Mesothelial cell of epicardium (in vitro differentiated cells): Measurements from ENCODE around the gene GADD45B. TPM values are rescaled to one million over a fixed set of nuclear protein-coding genes. Genes with fewer than 3 reads are reported as not detected.

Experiments used
- DNase-seq, 2 experiments: peaks; one replicate each; pipeline ENCODE4 v3.0.0; 2021; ENCODE audit warnings: low spot score in 2 of 2; ENCODE audit not compliant: unreplicated experiment in 2 of 2
- H3K27ac Mint-ChIP-seq: 2 replicates; pipeline ENCODE4 v1.8.0; 2021; ENCODE audit warnings: mixed read lengths
- H3K27me3 Mint-ChIP-seq: 2 replicates; pipeline ENCODE4 v1.8.0; 2021; ENCODE audit warnings: low read depth, mixed read lengths
- H3K36me3 Mint-ChIP-seq: 2 replicates; pipeline ENCODE4 v1.8.0; 2021; ENCODE audit warnings: mixed read lengths
- H3K4me1 Mint-ChIP-seq: 2 replicates; pipeline ENCODE4 v1.8.0; 2021; ENCODE audit warnings: mixed read lengths
- H3K4me3 Mint-ChIP-seq: 2 replicates; pipeline ENCODE4 v1.8.0; 2021; ENCODE audit warnings: mild to moderate bottlenecking, moderate library complexity, mixed read lengths
- H3K9me3 Mint-ChIP-seq: 2 replicates; pipeline ENCODE4 v1.8.0; 2021; ENCODE audit warnings: mixed read lengths
- CTCF ChIP-seq: fragments of 200-600 bp; sonication (generic); IDR thresholded peaks from one replicate; pipeline ENCODE4 v1.5.0; 2021; ENCODE audit warnings: antibody characterized with exemption; ENCODE audit not compliant: unreplicated experiment
- total RNA-seq: library from RNA; stranded (reverse); gene quantifications from 3 replicates; pipeline ENCODE4 v1.2.1, GENCODE V29; 2021

The GADD45B gene
- total RNA-seq, 1 donor from 2014 or later, result 80.0 TPM

GRCh38 chr19:2477141-2477710 is 1.3 kb downstream of the GADD45B start:
- DNase-seq, result no peak
- H3K27me3 Mint-ChIP-seq, result no peaks in the 10 kb centered on the region
- H3K4me3 Mint-ChIP-seq, result peak overlapping the region; percentile 95
- H3K36me3 Mint-ChIP-seq, result no peaks in the 10 kb centered on the region
- H3K27ac Mint-ChIP-seq, result peak overlapping the region; percentile 99
- H3K9me3 Mint-ChIP-seq, result no peaks in the 10 kb centered on the region
- H3K4me1 Mint-ChIP-seq, result peaks cover 20% of the 10 kb centered on the region
- TF ChIP-seq CTCF, result no peak

DNA sequence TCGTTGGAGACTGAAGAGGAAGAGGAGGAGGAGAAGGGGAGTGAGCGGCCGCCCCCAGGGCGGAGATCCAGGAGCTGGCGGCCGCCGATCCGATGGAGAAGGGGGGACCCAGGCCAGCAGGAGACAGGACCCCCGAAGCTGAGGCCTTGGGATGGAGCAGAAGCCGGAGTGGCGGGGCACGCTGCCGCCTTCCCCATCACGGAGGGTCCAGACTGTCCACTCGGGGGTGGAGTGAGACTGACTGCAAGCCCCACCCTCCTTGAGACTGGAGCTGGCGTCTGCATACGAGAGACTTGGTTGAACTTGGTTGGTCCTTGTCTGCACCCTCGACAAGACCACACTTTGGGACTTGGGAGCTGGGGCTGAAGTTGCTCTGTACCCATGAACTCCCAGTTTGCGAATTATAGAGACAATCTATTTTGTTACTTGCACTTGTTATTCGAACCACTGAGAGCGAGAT is 1.8 kb downstream of the GADD45B start:
- Mint-ChIP-seq H3K27me3 (no peaks in the 10 kb centered on the region), H3K4me1 (peaks cover 20% of the 10 kb centered on the region), H3K36me3 (no peaks in the 10 kb centered on the region), H3K27ac (peak overlapping the region; percentile 99), H3K9me3 (no peaks in the 10 kb centered on the region), H3K4me3 (peak overlapping the region; percentile 95)
- TF ChIP-seq CTCF, result no peak
- no peak for DNase-seq

GRCh38 chr19:2478278-2478755 is 2.4 kb downstream of the GADD45B start:
- Mint-ChIP-seq H3K9me3 (peaks cover 4% of the 10 kb centered on the region), H3K36me3 (no peaks in the 10 kb centered on the region), H3K4me1 (peaks cover 20% of the 10 kb centered on the region), H3K4me3 (peak overlapping the region; percentile 95), H3K27me3 (no peaks in the 10 kb centered on the region), H3K27ac (peak overlapping the region; percentile 98)
- peak in 1 of 2 experiments; percentile 64 for DNase-seq
- no peak for TF ChIP-seq CTCF

DNA sequence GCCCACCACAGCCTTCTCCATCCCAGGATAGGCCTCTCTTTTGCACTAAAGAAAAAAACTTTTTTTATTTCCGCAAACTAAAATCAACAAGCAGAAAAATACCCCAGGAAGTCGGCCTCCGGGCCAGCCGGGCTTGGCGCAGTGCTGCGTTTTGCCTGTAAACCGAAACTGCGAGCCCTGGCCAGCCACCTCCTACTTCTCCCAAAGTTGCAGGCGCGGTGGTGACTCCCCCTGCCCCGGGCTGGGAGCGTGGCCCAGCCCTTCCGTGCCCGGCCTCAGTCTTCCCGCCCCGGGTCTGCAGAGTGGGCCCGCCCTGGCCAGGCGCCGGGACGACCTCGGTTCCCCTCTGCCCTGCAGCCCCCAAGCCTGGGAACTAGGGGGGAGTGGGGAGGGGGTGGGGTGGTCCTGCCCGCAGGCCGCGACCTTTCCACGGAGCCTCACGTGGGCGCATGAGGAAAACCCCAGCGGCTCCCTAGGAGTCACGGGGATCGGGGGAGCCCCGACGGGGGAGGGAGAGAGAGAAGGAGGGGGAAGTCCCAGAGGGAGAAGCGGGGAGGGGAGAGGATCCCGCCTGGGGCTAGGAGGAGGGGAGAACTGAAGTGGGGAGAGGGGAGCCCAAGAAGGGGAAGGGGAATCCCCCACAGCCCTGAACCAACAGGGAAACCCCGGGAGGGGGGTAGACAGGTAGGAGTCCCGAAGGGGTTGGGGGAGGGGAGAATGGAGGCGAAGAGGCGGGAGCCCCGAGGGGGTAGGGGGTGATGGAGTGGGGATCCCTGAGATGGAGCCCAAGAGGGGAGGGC is 3.0 kb downstream of the GADD45B start:
- Mint-ChIP-seq H3K27ac (peak overlapping the region; percentile 98), H3K27me3 (no peaks in the 10 kb centered on the region), H3K36me3 (peaks cover 3% of the 10 kb centered on the region), H3K4me1 (peaks cover 20% of the 10 kb centered on the region), H3K4me3 (peak overlapping the region; percentile 95), H3K9me3 (peaks cover 9% of the 10 kb centered on the region)
- DNase-seq, result peak in 1 of 2 experiments; percentile 66
- no peak for TF ChIP-seq CTCF

GRCh38 chr19:2479556-2480194 is 3.7 kb downstream of the GADD45B start:
- Mint-ChIP-seq H3K4me1 (peaks cover 20% of the 10 kb centered on the region), H3K36me3 (peaks cover 4% of the 10 kb centered on the region), H3K27me3 (no peaks in the 10 kb centered on the region), H3K4me3 (peak overlapping the region; percentile 48), H3K27ac (peak overlapping the region; percentile 64), H3K9me3 (peaks cover 11% of the 10 kb centered on the region)
- DNase-seq, result no peak
- TF ChIP-seq CTCF, result no peak
